SK-N-SH treated with all-trans-retinoic acid at 6 μM for 48 hours (cell line): ENCODE results near the gene SNRPD1.
"Not testable (repeated sequence)": the region's sequence is repeated elsewhere in the genome, so short reads cannot be mapped to it uniquely, and the experiment has no call there.

Experiments
- ATAC-seq: fragments of 200-7000 bp; cut with Tn5 transposase; 3 replicates; pipeline ENCODE4 v1.9.1; 2020; ENCODE audit warnings: mild to moderate bottlenecking, moderate library complexity
- BACH2 ChIP-seq: fragments of 250-450 bp; sonication (Bioruptor Pico); IDR thresholded peaks from 2 replicates; pipeline ENCODE4 v1.9.0; 2021; ENCODE audit warnings: mild to moderate bottlenecking, borderline replicate concordance
- CREB5 ChIP-seq: fragments of 250-450 bp; sonication (Bioruptor Pico); IDR thresholded peaks from 2 replicates; pipeline ENCODE4 v1.5.1; 2020; ENCODE audit warnings: low read depth, mild to moderate bottlenecking, moderate library complexity
- CSDC2 ChIP-seq: fragments of 250-450 bp; sonication (Bioruptor Pico); IDR thresholded peaks from 2 replicates; pipeline ENCODE4 v1.5.0; 2020; ENCODE audit warnings: mild to moderate bottlenecking, moderate library complexity
- CSRNP3 ChIP-seq: fragments of 250-450 bp; sonication (Bioruptor Pico); IDR thresholded peaks from 2 replicates; pipeline ENCODE4 v1.5.1; 2021; ENCODE audit warnings: mild to moderate bottlenecking, moderate library complexity
- ESRRG ChIP-seq: fragments of 250-450 bp; sonication (Bioruptor Pico); IDR thresholded peaks from 2 replicates; pipeline ENCODE4 v1.6.1; 2021; ENCODE audit warnings: mild to moderate bottlenecking
- GLIS3 ChIP-seq: fragments of 250-450 bp; sonication (Bioruptor Pico); IDR thresholded peaks from 2 replicates; pipeline ENCODE4 v1.5.0; 2020; ENCODE audit warnings: mild to moderate bottlenecking, moderate library complexity
- ISL1 ChIP-seq: fragments of 250-450 bp; sonication (Bioruptor Pico); IDR thresholded peaks from 2 replicates; pipeline ENCODE4 v2.1.2; 2022; ENCODE audit warnings: mild to moderate bottlenecking, moderate library complexity
- OSR1 ChIP-seq: fragments of 250-450 bp; sonication (Bioruptor Pico); IDR thresholded peaks from 2 replicates; pipeline ENCODE4 v1.8.0; 2022; ENCODE audit warnings: moderate library complexity, mild to moderate bottlenecking, inconsistent platforms
- PATZ1 ChIP-seq: fragments of 250-450 bp; sonication (Bioruptor Pico); IDR thresholded peaks from 2 replicates; pipeline ENCODE4 v1.8.0; 2020; ENCODE audit warnings: mild to moderate bottlenecking, moderate library complexity, borderline replicate concordance
- POU6F1 ChIP-seq: fragments of 250-450 bp; sonication (Bioruptor Pico); IDR thresholded peaks from 2 replicates; pipeline ENCODE4 v1.8.0; 2021; ENCODE audit warnings: low read depth, mild to moderate bottlenecking, moderate library complexity, borderline replicate concordance
- PPARA ChIP-seq: fragments of 250-450 bp; sonication (Bioruptor Pico); IDR thresholded peaks from 2 replicates; pipeline ENCODE4 v1.5.0; 2020; ENCODE audit warnings: mild to moderate bottlenecking, borderline replicate concordance
- TCF4 ChIP-seq: fragments of 250-450 bp; sonication (Bioruptor Pico); IDR thresholded peaks from 2 replicates; pipeline ENCODE4 v1.8.0; 2021; ENCODE audit warnings: mild to moderate bottlenecking, moderate library complexity, borderline replicate concordance
- TOX ChIP-seq: fragments of 250-450 bp; sonication (Bioruptor Pico); IDR thresholded peaks from 2 replicates; pipeline ENCODE4 v1.8.0; 2021; ENCODE audit warnings: mild to moderate bottlenecking, moderate library complexity, borderline replicate concordance
- TSHZ2 ChIP-seq: fragments of 250-450 bp; sonication (Bioruptor Pico); IDR thresholded peaks from 2 replicates; pipeline ENCODE4 v1.5.0; 2020; ENCODE audit warnings: mild to moderate bottlenecking, moderate library complexity
- ZC3H10 ChIP-seq: fragments of 250-450 bp; sonication (Bioruptor Pico); IDR thresholded peaks from 2 replicates; pipeline ENCODE4 v1.5.1; 2021; ENCODE audit warnings: mild to moderate bottlenecking, moderate library complexity
- ZFP3 ChIP-seq: fragments of 250-450 bp; sonication (Bioruptor Pico); IDR thresholded peaks from 2 replicates; pipeline ENCODE4 v1.5.0; 2020; ENCODE audit warnings: mild to moderate bottlenecking, moderate library complexity
- ZNF565 ChIP-seq: fragments of 450-650 bp; formaldehyde crosslinking; conservative IDR thresholded peaks from 2 replicates; pipeline ENCODE4 v1.5.0; 2020; ENCODE audit warnings: low read depth, mild to moderate bottlenecking, moderate library complexity
- ZNF70 ChIP-seq: fragments of 450-650 bp; formaldehyde crosslinking; IDR thresholded peaks from 2 replicates; pipeline ENCODE4 v1.5.0; 2020; ENCODE audit warnings: mild to moderate bottlenecking, moderate library complexity
- ZNF8 ChIP-seq: fragments of 450-650 bp; formaldehyde crosslinking; IDR thresholded peaks from 2 replicates; pipeline ENCODE4 v1.5.0; 2020; ENCODE audit warnings: mild to moderate bottlenecking, moderate library complexity

The SNRPD1 gene

GRCh38 chr18:21612125-21613039, at the start of gene SNRPD1:
Gene SNRPD1, plus strand, starts transcription at chr18:21612314. Its CDS starts 116 bp downstream, at chr18:21612430.
- ATAC-seq: peak; percentile 99
- TF ChIP-seq GLIS3 (CRISPR knock-in tag) (no peak), BACH2 (CRISPR knock-in tag) (no peak), ZFP3 (0 out of 2 replicates have a peak, but pooled peaks have one; percentile 30), PATZ1 (CRISPR knock-in tag) (peak; percentile 27; the same call in 1 of the 2 replicates)

- ATAC-seq: peak; percentile 59; the same call in 2 of the 3 replicates
- TF ChIP-seq ISL1 (CRISPR knock-in tag) (peak; percentile 81), ZNF565 (no peak)
These were observed 40.3 kb upstream of the SNRPD1 start for GRCh38 chr18:21571772-21572171.

GRCh38 chr18:21575656-21576055, 36.5 kb upstream of the SNRPD1 start:
- no peak for TF ChIP-seq CREB5 (CRISPR knock-in tag)
- TF ChIP-seq ZNF70 (CRISPR knock-in tag): no peak
- TF ChIP-seq BACH2 (CRISPR knock-in tag): no peak
- TF ChIP-seq GLIS3 (CRISPR knock-in tag): no peak
- no peak for ATAC-seq

GRCh38 chr18:21584391-21584790, 27.7 kb upstream of the SNRPD1 start:
- no peak for ATAC-seq
- TF ChIP-seq PPARA (CRISPR knock-in tag): no peak
- no peak for TF ChIP-seq CSRNP3

GRCh38 chr18:21592361-21592760, 19.8 kb upstream of the SNRPD1 start:
- not testable (repeated sequence) for ATAC-seq

GRCh38 chr18:21593540-21594257, 18.4 kb upstream of the SNRPD1 start:
- ATAC-seq: no peak
- TF ChIP-seq CREB5 (CRISPR knock-in tag) (no peak), POU6F1 (CRISPR knock-in tag) (no peak)

GRCh38 chr18:21597620-21598019, 14.5 kb upstream of the SNRPD1 start:
- no peak for ATAC-seq
- TF ChIP-seq CSDC2 (no peak), OSR1 (CRISPR knock-in tag) (no peak), TCF4 (CRISPR knock-in tag) (no peak), TOX (no peak), ZFP3 (no peak), ESRRG (CRISPR knock-in tag) (no peak), TSHZ2 (CRISPR knock-in tag) (no peak), ZC3H10 (CRISPR knock-in tag) (no peak), PPARA (CRISPR knock-in tag) (no peak), ZNF8 (no peak)
